NCI-H345 (cell line): Measurements from ENCODE around the gene TTC29.
"Not testable (repeated sequence)": the region's sequence is repeated elsewhere in the genome, so short reads cannot be mapped to it uniquely, and the experiment has no call there.

ENCODE experiments used
- DNase-seq: peaks from one replicate; lab custom pipeline; 2025; lab: John Stamatoyannopoulos, UW

TTC29 gene

DNA sequence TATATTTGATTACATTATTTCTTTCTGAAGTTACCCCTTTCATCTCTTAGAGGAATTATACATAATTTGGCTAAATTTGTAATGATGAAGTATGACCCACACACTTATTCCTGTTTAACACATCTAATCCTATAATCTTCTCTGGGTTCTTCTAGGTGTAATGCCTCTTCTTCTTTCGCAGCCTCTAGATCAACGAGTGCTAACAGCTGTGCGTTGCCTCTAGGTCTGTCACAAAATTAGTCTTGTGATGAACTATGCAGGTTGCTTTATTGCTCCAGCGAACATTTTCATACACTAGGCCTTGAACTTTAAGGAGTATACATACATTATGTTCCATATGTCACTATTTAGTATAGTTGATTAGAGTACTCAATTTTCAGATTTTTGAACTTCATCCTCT is 89.9 kb downstream of the TTC29 start:
- no peak for DNase-seq

DNA sequence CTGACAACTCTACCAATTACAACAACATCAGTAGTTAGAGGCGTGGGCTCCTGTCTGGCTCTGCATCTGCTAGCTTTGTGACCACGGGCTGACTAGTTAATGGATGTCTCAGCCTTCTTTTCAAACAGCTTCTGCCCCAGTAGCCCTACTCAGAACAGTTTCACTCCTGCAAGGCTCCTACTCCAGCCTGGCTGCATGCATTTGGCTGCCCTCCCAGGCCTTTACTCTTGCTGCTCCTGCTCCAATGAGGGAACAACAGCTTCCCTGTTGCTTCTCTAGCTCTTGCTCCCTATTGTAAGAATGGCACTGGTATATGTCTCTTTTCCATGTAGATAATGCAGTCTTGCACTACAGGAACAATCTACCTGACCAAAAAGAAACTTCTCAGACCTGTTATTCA is 93.3 kb downstream of the TTC29 start:
- no peak for DNase-seq

DNA sequence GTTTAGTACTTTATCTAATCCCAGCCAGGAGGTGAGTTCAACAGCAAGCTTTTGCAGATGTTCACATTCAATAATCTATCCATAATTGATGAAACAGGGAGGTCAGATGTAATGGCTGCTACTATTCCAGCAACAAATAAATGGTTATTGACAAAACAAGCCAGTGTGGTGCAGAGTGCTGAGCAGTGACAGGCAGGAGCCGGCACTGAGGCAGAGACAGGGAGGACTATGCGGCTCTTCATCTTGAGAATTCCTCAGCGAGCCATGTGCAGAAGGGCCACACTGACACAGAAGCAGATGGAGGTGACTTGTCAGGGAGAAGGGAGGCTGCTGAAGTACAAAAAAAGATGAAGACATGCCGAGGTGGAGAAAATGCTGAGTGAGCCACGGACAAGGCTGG is 98.3 kb downstream of the TTC29 start:
- no peak for DNase-seq

DNA sequence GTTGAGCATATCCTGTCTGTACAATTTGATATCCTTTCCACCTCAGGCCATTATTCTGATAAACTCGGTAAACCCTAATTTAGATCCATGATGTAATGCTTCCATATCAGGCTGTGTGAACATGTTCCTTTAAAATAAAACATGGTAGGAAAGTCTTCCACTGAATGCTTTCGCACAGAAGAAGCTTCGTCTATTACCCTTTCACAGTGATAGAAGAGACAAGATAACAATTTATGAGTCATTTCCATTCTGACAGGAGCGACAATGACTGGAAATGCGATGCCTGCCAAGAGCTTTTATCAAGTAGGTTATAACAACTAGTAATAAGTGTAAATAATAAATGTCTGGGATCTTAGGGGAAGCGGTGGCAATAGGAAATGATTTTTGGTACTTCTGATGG is 98.8 kb downstream of the TTC29 start:
- DNase-seq = no peak

DNA sequence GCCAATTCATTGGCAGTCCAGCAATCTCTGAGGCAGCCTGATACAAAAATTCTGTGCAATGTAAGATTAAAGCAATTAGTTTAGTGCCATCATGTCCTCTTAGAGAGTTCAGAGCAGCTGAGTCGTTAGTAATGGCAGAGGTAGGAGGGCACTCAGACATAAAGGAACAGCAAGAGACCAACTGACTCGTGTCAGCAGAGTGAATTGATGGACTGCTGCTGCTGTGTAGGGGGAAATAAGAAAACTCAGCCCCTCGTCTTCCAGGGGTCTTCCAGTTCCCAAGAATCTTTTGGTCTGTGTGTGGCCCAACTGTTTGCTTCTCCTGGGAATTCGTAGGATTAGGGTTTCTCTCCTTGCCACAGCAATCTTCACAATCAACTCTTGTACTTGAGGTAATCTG is 100.9 kb downstream of the TTC29 start:
- DNase-seq = no peak

DNA sequence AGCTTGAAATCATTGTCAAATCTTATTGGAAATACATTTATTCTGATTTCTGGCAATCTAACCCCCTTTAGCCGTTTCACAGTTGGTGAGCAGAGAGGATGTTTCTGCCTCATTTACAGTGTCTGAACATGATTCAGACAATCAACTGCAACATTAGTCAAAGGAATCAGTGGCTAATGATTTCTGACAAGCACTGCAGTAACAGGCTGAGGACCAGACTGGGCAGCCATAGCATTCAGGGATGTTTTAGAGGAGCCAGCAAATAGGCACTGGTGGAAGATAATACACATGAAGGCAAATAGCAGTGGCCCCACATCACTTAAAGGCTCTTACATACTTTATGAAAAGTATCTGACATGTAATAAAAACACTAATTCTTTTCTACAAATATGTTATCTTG is 102.8 kb downstream of the TTC29 start:
- no peak for DNase-seq

DNA sequence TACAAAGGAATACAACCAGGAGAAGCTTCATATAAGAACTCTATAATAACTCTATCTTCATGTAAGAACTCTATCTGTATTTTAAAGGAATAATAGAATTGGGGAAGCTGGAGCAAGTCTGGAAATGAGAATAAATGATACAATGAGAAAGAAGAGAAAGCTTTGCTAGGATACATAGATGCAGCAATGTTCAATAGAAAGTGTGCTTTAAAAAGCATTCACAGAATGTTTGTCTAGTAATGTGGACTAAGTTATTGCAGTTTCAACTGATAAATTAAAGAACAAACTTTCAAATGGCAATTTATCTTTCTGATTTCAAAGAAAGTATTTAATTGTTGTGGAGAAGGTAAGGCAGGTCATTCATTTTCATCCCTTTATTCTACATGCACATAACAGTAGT is 104.9 kb downstream of the TTC29 start:
- DNase-seq = no peak

DNA sequence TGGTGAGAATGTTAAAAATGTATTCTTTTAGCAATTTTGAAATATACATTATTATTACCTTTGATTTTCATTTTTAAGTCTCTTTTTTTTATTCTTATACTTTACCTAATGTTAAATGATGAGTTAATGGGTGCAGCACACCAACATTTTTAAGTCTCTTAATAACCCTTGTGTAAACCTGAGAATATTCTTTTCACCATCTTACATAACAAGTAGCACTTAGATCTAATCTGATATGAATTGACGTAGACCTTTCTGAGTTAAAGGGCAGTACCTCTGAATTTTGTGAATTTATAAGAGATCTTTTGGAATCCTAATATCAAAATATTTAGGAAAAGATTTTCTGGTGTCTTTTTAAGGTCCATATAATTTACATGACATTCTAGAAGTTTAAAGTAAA is 110.6 kb downstream of the TTC29 start:
- no peak for DNase-seq

DNA sequence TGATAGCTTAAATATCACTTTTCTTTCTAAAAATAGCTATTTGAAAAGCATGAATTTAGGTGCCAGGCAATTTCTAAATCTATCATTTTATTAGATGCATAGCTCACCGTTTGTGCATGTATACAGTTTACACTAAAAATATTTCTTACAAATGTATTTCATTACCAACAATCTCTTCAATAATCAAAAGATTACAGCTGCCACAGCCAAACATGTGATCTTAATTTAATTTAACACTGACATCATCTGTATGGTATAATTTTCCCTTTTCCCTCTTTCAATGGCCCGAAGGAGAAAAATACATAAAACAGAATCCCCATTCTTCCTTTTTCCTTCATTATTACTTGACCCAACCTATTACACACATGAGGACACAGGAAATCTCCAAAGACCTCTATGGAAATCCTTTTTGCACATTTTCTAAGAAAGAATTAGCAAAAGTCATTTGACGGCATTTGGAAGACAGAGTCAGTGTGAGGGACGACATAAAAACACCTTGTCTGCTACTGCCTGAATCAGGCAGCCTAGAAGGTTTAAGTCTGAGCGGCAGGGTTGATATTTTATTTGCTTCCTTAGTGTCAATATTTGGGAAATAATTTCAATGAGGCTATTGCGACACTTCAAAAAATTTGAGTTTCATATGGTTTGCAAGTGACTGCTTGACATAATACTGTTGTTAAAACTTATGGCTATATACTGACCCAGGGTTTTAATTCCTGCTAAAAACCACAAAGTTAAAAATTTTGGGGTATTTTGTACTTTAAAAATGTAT is 111.2 kb downstream of the TTC29 start:
- DNase-seq = no peak

DNA sequence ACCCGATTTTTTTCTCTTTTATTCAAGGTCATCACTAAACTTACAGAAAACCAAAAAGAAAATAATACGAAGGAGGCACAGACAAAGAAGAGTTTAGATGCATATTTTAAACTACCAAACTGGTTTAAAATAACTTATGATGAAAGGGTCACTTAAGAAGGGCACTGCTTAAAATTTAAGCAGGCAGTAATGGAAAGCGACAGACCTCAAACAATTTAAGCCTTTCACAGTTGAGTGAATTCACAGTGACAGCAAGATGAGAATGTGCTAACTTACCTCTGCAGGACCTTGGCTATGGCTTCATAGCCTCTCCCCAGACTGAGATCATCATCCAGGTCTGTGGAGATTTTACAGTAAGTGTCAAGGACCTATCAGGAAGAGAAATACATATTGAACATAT is 112.1 kb downstream of the TTC29 start:
- DNase-seq = no peak

DNA sequence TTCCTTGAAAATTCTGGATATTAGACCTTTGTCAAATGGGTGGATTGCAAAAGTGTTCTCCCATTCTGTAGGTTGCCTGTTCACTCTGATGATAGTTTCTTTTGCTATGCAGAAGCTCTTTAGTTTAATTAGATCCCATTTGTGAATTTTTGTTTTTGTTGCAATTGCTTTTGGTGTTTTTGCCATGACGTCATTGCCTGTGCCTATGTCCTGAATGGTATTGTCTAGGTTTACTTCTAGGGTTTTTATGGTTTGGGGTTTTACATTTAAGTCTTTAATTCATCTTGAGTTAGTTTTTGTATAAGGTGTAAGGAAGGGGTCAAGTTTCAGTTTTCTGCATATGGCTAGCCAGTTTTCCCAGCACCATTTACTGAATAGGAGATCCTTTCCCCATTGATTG is 122.7 kb downstream of the TTC29 start:
- not testable (repeated sequence) for DNase-seq

DNA sequence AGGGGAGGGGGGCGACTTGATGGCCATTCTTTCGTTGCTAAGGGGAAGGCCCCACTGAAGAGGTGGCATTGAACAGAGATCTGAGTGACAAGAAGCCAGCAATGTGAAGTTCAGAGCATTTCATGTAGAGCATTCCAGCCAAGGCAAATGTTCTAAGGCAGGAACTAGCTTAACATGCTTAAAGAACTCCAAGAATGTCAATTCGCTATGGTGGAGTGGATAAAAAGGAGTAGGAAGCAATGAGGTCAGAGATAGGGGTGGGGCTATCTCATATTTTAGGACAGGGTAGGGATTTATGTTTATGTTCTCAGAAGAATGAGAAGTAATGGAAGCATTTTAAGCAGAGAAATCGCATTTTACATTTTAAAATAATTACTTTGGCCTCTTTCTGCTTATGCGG is 130.9 kb downstream of the TTC29 start:
- no peak for DNase-seq

DNA sequence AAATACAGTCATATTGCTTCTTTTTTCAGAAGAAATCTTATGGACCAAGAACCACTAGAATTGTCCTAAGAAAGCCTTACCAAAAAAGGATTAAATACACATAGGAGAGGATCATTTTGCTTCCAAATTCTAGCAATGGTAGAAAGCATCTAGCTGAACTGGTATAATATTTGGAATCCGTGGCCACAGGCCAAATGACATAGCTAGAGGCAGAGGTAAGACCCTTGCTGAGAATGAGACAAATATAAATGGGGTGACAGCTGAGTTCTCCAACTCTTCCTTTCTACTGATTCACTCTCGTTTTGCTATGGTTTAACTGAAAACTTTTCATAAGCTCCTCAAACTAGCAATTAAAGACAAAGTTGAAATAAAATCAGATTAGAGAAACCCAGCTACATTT is 150.0 kb downstream of the TTC29 start:
- no peak for DNase-seq

DNA sequence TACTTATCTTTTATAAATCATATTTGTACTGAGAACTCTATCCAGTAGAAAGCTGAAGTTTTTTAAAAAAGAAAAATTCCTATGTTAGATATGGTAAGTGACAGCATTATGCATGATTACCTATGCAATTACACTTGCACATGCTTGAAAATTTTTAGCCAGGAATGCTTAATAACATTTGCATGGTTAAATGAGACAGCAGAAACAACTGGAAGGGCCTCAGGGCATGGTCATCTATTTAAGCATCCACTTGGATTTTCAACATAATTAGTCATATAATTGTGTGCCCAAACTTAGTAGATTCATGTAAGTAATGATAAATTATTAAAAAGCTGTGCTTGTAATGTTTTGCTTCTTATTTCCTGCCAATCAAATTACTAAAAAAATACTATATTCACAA is 151.9 kb downstream of the TTC29 start:
- DNase-seq = no peak

DNA sequence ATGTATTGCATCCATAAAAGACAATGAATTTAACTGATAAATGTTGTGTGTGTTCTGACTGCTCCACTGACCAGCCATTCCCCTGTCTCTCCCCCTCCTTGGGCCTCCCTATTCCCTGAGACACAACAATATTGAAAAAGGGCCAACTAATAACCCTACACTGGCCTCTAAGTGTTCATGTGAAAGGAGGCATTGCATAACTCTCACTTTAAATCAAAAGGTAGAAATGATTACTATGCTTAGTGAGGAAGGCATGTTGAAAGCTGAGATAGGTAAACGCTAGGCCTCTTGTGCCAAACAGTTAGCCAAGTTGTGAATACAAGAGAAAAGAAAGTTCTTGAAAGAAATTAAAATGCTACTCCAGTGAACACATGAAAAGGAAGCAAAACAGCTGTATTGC is 154.2 kb downstream of the TTC29 start:
- no peak for DNase-seq

DNA sequence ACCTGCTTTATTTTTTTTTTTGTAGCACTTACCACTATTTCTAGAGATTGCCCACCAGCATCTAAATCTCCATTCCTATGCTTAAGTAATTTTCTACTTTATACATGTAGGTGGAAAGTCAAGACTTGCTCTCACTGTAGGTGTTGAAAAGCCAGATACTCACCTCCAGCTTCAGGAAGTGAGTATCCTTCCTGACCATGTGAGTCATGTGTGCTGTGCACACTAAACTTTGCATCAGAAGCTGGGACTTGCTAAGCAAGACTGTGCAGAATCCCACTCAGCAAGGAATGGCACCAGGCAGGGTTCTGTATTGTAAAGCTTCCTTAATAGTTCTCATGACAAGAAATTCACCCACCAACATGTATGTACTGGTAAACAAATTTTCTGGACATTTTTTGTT is 155.1 kb downstream of the TTC29 start:
- no peak for DNase-seq

DNA sequence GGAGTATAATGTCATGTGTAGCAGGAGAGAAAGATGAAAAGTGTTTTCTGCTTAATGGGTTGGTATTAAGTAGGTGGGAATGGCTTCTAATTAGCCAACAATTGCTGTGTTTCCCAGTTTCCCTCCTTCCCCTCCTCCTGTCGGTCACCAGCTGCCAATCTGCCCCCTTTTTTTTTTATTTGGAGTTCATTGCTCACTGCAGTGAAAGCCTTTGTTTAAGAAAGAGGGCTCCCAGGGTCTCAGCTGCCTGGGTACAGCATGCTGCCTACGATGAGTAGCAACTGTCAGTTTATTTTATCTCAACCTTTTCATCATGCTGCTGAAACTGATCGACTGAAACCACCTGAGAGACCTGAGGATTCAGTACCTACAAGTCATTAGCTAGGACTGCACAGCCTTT is 157.9 kb downstream of the TTC29 start:
- DNase-seq = no peak

DNA sequence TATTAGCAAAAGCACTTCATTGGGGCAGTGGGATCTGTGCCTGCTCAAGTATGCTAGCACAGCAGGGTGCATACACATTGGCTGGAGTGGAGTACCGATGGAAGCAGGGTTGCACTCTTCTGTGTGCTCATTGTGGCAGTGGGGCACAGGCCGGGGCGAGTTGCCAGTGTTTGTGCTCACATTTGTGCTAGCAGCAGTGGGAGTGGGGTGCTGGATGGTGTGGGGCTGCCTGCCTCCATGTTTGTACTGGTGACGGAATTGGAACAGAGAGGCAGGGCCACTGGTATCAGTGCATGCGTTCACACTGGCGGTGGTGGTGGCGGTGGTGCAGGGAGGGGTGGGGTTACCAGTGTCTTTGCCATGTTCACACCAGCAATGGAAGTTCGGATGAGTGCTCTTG is 169.0 kb downstream of the TTC29 start:
- DNase-seq = no peak

DNA sequence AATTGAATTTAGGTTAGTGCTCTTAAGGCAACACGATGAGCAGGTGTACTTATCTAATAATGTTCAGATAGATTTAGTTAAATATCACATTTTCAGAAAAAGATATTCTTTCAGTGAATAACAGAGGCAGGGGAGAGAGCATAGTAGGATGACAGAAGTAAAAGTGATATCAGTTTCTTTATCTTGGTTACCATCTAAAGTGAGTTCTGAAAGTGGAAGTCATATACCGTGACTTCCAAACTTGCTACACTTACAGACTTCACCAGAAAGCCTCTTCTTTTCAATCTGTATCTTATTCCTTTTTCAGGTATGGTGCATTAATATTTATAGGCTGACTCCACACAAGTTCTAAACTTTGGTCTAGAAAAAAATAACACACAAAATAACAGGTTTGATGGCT is 182.1 kb downstream of the TTC29 start:
- DNase-seq = no peak

DNA sequence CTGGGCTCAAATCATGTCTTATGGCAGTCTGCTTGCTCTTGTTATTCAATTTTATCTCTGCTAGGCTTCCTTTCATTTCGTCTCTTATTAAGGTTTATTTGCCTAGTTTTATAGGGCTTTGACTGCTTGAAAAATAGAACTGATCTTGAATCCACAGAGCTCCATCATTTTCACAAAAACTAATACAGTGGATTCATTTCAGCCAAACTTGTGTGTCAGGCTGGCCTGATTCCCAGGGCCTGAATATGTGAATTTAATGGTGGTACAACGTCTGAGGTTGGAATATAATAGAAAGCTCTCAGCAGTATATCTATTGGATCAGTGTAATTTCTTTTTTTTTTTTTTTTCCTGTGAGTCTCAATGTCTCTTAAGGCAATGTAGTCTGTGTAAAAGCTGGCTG is 183.6 kb downstream of the TTC29 start:
- DNase-seq = no peak

DNA sequence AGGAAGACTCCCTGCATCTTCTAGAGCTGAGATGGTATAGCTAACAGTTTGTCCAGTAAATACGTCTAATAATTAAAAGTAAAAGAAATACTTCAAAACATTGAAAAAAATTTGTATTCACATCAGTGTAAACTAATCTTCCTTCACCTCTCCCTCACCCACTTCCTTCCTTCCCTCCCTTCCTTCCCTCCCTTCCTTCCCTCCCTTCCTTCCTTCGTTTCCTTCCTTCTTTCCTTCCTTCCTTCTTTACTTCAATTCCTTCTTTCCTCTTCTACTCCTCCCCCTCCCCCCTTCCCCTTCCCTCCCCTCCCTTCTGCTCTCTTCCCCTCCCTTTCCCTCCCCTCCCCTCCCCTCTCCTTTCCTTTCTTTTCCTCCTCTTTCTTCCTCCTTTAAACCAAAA is 203.2 kb downstream of the TTC29 start:
- DNase-seq = no peak

DNA sequence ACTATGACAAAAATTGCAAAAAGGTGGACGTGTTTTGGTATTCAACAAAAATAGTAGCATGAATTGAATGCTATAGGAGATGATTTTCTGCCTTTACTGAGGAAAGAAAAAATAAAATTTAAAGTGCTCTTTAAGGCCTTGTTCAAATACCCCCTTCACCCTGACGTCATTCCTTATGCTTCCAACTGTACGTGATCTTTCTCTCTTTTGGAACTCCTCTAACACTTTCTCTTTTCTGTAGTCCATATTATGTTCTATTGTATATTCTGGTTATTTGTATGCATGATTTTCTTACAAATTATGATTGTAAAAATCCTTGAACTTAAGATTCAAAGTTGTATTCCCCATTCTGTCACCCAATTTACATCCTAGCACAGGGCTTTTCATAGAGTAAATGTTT is 206.5 kb downstream of the TTC29 start:
- no peak for DNase-seq

DNA sequence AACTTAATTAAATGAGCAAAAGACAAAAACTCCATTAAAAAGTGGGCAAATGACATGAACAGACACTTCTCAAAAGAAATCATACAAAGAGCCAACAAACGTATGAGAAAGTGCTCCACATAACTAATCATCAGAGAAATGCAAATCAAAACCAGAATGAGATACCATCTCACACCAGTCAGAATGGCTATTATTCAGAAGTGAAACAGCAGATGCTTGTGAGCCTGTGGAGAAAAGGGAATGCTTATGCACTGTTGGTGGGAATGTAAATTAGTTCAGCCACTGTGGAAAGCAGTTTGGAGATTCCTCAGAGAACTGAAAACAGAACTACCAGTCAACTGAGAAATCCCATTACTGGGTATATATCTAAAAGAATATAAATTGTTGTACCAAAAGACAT is 222.1 kb downstream of the TTC29 start:
- DNase-seq = not testable (repeated sequence)

DNA sequence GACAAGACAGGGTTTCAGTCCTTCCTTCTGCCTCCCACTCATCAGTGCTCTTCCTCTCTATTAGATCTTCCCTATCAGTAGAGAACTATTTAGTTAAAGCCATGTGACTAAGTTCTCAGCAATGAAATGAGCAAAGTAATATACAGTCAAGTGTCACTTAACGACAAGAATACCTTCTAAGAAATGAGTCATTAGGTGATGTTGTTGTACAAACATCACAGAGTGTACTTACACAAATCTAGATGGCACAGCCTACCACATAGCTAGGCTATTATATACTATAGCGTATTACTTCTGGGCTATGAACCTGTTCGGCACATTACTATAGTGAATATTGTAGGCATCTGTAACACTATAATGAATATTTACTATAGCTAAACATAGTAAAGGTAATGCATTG is 235.7 kb downstream of the TTC29 start:
- DNase-seq = no peak

DNA sequence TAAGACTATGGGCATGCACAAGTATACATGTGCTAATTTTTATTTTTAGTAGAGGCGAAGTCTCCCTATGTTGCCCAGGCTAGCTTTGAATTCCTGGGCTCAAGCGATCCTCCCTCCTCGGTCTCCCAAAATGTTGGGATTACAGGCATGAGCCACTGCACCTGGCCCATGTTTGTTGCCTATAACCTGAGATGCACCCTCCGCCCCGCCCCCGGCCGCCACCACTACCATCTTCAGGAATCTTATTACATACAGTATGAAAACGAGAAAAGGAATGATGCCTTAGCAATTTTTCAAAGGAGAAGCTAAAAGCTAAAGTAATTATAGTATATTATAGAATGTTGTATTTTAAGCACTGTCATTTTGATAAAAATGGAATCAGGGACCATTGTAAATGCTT is 245.8 kb downstream of the TTC29 start:
- DNase-seq = no peak
